OCI-LY7 (cell line): Measurements from ENCODE around the gene HIGD1C. TPM values are rescaled to one million over a fixed set of nuclear protein-coding genes. Genes with fewer than 3 reads are reported as not detected.
A peak's percentile ranks its signal among the peaks of the same experiment; 100 is the strongest.

Experiments used
- BruUV-seq: library from RNA; stranded (reverse); fragments of 400-500 nt; replicated peaks from 2 replicates; lab custom pipeline; 2021; lab: Mats Ljungman, UMichigan
- CTCF ChIA-PET: fragments of 300-600 bp; sonication (Branson Sonifier 250); formaldehyde crosslinking; loops from one replicate; lab custom pipeline; 2022; ENCODE audit warnings: antibody characterized with exemption; ENCODE audit not compliant: unreplicated experiment; lab: Charles Lee
- POLR2A ChIA-PET: fragments of 300-600 bp; sonication (Branson Sonifier 250); formaldehyde crosslinking; loops from one replicate; lab custom pipeline; 2022; ENCODE audit warnings: antibody characterized with exemption; lab: Charles Lee
- DNase-seq: peaks from one replicate; pipeline ENCODE4 v3.0.0-alpha.2; 2015; ENCODE audit warnings: low spot score
- H2AFZ ChIP-seq: fragments of 200-600 bp; sonication (generic), shearing (Covaris generic); 2 replicates; pipeline ENCODE4 v1.6.1; 2014; ENCODE audit warnings: mild to moderate bottlenecking, antibody characterized with exemption, low read length, moderate library complexity
- H3K27ac ChIP-seq: fragments of 200-600 bp; sonication (generic); 2 replicates; pipeline ENCODE4 v1.5.1; 2014; ENCODE audit warnings: mixed run types, low read depth, mild to moderate bottlenecking, moderate library complexity, low read length, inconsistent platforms; ENCODE audit not compliant: poor library complexity, severe bottlenecking
- H3K36me3 ChIP-seq: fragments of 200-600 bp; sonication (generic); 2 replicates; pipeline ENCODE4 v1.6.1; 2014; ENCODE audit warnings: mild to moderate bottlenecking, antibody characterized with exemption, low read length, moderate library complexity, mixed read lengths; ENCODE audit not compliant: insufficient read depth
- H3K4me1 ChIP-seq: fragments of 200-600 bp; sonication (generic); 2 replicates; pipeline ENCODE4 v1.5.1; 2014; ENCODE audit warnings: mild to moderate bottlenecking, low read length; ENCODE audit not compliant: insufficient read depth, poor library complexity, severe bottlenecking
- H3K4me2 ChIP-seq: fragments of 200-600 bp; sonication (generic); 2 replicates; pipeline ENCODE4 v1.6.1; 2014; ENCODE audit warnings: mild to moderate bottlenecking, low read length
- H3K4me3 ChIP-seq: fragments of 200-600 bp; sonication (generic); 2 replicates; pipeline ENCODE4 v1.5.1; 2014; ENCODE audit warnings: mild to moderate bottlenecking, low read depth, low read length; ENCODE audit not compliant: poor library complexity, severe bottlenecking
- H3K79me2 ChIP-seq: fragments of 200-600 bp; sonication (generic); 2 replicates; pipeline ENCODE4 v1.6.1; 2016; ENCODE audit warnings: low read depth, mild to moderate bottlenecking, low read length, moderate library complexity, mixed read lengths; ENCODE audit not compliant: insufficient read depth
- H3K9me2 ChIP-seq: fragments of 200-600 bp; sonication (generic); 2 replicates; pipeline ENCODE4 v1.6.1; 2016; ENCODE audit warnings: mild to moderate bottlenecking, low read length, mixed read lengths; ENCODE audit not compliant: insufficient read depth
- H3K9me3 ChIP-seq: fragments of 200-600 bp; sonication (generic); 2 replicates; pipeline ENCODE4 v1.6.1; 2014; ENCODE audit warnings: mild to moderate bottlenecking, mixed run types, low read length, mixed read lengths
- H4K20me1 ChIP-seq: fragments of 200-600 bp; sonication (generic); 2 replicates; pipeline ENCODE4 v1.6.1; 2014; ENCODE audit warnings: mild to moderate bottlenecking, antibody characterized with exemption, low read length, moderate library complexity, mixed read lengths; ENCODE audit not compliant: insufficient read depth
- EZH2phosphoT487 ChIP-seq: fragments of 200-600 bp; sonication (generic); IDR thresholded peaks from 2 replicates; pipeline ENCODE4 v1.6.1; 2018; ENCODE audit warnings: low read depth, borderline replicate concordance, mild to moderate bottlenecking, mixed run types, antibody characterized with exemption, low read length, moderate library complexity, mixed read lengths
- intact Hi-C: fragments of 100-400 bp; cut with micrococcal nuclease; formaldehyde crosslinking; loops from one replicate; pipeline ENCODE4 v1.10.0; 2022; ENCODE audit not compliant: unreplicated experiment
- total RNA-seq, 2 experiments: library from RNA; depleted of rRNA in 1 of 2; stranded (reverse); fragments of >200 nt in 1 of 2; shearing (Covaris generic) in 1 of 2; gene quantifications; 2 replicates each; pipeline ENCODE4 v1.2.3, GENCODE V29; 2014 to 2022
- TF ChIP-seq, protein P1 (sequence below): fragments of 200-600 bp; sonication (generic); conservative IDR thresholded peaks from 2 replicates; pipeline ENCODE4 v1.5.1; 2014; ENCODE audit warnings: mild to moderate bottlenecking, antibody characterized with exemption, low read length, moderate library complexity, mixed read lengths

HIGD1C gene
- total RNA-seq, 2 experiments from 2014 or later, result not detected

- ChIA-PET CTCF (no interaction called here), POLR2A (interaction anchor here (0.6 to 1.8 kb wide), 20 partner anchors 10 to 543 kb away, joined by 3 to 12 read pairs (median 3); partner anchors contain the start of gene POU6F1)
- H2AFZ ChIP-seq, result peak overlapping the region; percentile 64
- H3K9me2 ChIP-seq, result no peaks in the 10 kb centered on the region
- H4K20me1 ChIP-seq, result no peaks in the 10 kb centered on the region; the same call in 1 of the 2 replicates
- peak overlapping the region; percentile 99 for H3K27ac ChIP-seq
- peak overlapping the region; percentile 99 for H3K4me2 ChIP-seq
- DNase-seq, result peak; percentile 96
- no peaks in the 10 kb centered on the region for H3K9me3 ChIP-seq
- peaks cover 51% of the 10 kb centered on the region for H3K79me2 ChIP-seq
- peaks cover 13% of the 10 kb centered on the region for H3K36me3 ChIP-seq
- intact Hi-C loops, result loop anchor here (2.0 to 5.0 kb wide), 4 partner anchors 62 to 398 kb away; partner anchors contain the start of genes ATF1, BIN2 and SLC11A2
- TF ChIP-seq, protein P1, sequence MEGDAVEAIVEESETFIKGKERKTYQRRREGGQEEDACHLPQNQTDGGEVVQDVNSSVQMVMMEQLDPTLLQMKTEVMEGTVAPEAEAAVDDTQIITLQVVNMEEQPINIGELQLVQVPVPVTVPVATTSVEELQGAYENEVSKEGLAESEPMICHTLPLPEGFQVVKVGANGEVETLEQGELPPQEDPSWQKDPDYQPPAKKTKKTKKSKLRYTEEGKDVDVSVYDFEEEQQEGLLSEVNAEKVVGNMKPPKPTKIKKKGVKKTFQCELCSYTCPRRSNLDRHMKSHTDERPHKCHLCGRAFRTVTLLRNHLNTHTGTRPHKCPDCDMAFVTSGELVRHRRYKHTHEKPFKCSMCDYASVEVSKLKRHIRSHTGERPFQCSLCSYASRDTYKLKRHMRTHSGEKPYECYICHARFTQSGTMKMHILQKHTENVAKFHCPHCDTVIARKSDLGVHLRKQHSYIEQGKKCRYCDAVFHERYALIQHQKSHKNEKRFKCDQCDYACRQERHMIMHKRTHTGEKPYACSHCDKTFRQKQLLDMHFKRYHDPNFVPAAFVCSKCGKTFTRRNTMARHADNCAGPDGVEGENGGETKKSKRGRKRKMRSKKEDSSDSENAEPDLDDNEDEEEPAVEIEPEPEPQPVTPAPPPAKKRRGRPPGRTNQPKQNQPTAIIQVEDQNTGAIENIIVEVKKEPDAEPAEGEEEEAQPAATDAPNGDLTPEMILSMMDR, result no peak
- no peak for TF ChIP-seq EZH2phosphoT487
- H3K4me1 ChIP-seq, result peaks cover 65% of the 10 kb centered on the region
- TSS peak; percentile 89 for BruUV-seq
- peak overlapping the region; percentile 82 for H3K4me3 ChIP-seq
Observed at GRCh38 chr12:50924439-50925341, 27.7 kb upstream of the HIGD1C start.

- peak; percentile 86 for DNase-seq
- peaks cover 67% of the 10 kb centered on the region for H3K4me1 ChIP-seq
- CTCF ChIA-PET, result no interaction called here
- POLR2A ChIA-PET, result interaction anchor here (0.6 to 1.8 kb wide), 14 partner anchors 9 to 542 kb away, joined by 3 to 8 read pairs (median 3); partner anchors contain the start of genes DAZAP2 and POU6F1
- H3K9me3 ChIP-seq, result no peaks in the 10 kb centered on the region
- H3K27ac ChIP-seq, result peak overlapping the region; percentile 99
- TF ChIP-seq EZH2phosphoT487, result no peak
- TF ChIP-seq, protein P1, result no peak
- peak overlapping the region; percentile 99 for H3K4me2 ChIP-seq
- H3K4me3 ChIP-seq, result peak overlapping the region; percentile 82
- H2AFZ ChIP-seq, result peak overlapping the region; percentile 64
- intact Hi-C loops, result loop anchor here (2.0 to 5.0 kb wide), 4 partner anchors 62 to 397 kb away; partner anchors contain the start of genes ATF1, BIN2 and SLC11A2
- no TSS peak for BruUV-seq
- H3K9me2 ChIP-seq, result no peaks in the 10 kb centered on the region
- peaks cover 19% of the 10 kb centered on the region for H3K36me3 ChIP-seq
- H4K20me1 ChIP-seq, result no peaks in the 10 kb centered on the region; the same call in 1 of the 2 replicates
- peaks cover 54% of the 10 kb centered on the region for H3K79me2 ChIP-seq
Observed at GRCh38 chr12:50925342-50925651, 27.0 kb upstream of the HIGD1C start.
